ENCODE measurements around the gene ISCA1.

Gene ISCA1

GRCh38 chr9:86285261-86285660, 2.9 kb upstream of the ISCA1 start:
- no peak for DNase-seq (ENCODE audit: low spot score)

- DNase-seq (ENCODE audit: low spot score), result no peak
Measured at GRCh38 chr9:86282979-86283535, 719 bp upstream of the ISCA1 start.

GRCh38 chr9:86281593-86282076, 703 bp downstream of the ISCA1 start:
- DNase-seq (ENCODE audit: low spot score), result peak; percentile 30

GRCh38 chr9:86280580-86280979, 1.8 kb downstream of the ISCA1 start:
- DNase-seq (ENCODE audit: low spot score), result no peak

GRCh38 chr9:86279839-86280238, 2.5 kb downstream of the ISCA1 start:
- DNase-seq (ENCODE audit: low spot score), result no peak

GRCh38 chr9:86277072-86277471, 5.3 kb downstream of the ISCA1 start:
- no peak for DNase-seq (ENCODE audit: low spot score)

GRCh38 chr9:86275962-86276361, 6.4 kb downstream of the ISCA1 start:
- DNase-seq (ENCODE audit: low spot score), result no peak

- DNase-seq (ENCODE audit: low spot score), result no peak
Measured at GRCh38 chr9:86274821-86275643, 7.3 kb downstream of the ISCA1 start.

- no peak for DNase-seq (ENCODE audit: low spot score)
Measured at GRCh38 chr9:86272221-86272620, 10.1 kb downstream of the ISCA1 start.

- DNase-seq (ENCODE audit: low spot score), result no peak
Measured at GRCh38 chr9:86263876-86264275, 18.5 kb downstream of the ISCA1 start.

GRCh38 chr9:86262492-86262891, 19.8 kb downstream of the ISCA1 start:
- no peak for DNase-seq (ENCODE audit: low spot score)

- DNase-seq (ENCODE audit: low spot score), result no peak
Measured at GRCh38 chr9:86259557-86259956, 22.8 kb downstream of the ISCA1 start, which contains the start of gene C9orf153. Gene C9orf153, minus strand, starts transcription at chr9:86259657. Its CDS starts 30,054 bp downstream, at chr9:86229603.

GRCh38 chr9:86257391-86257790, 24.9 kb downstream of the ISCA1 start:
- no peak for DNase-seq (ENCODE audit: low spot score)

GRCh38 chr9:86256653-86257052, 25.7 kb downstream of the ISCA1 start:
- DNase-seq (ENCODE audit: low spot score), result no peak

GRCh38 chr9:86253577-86253976, 28.8 kb downstream of the ISCA1 start:
- no peak for DNase-seq (ENCODE audit: low spot score)

- no peak for DNase-seq (ENCODE audit: low spot score)
Measured at GRCh38 chr9:86252870-86253269, 29.5 kb downstream of the ISCA1 start.

GRCh38 chr9:86250123-86250522, 32.2 kb downstream of the ISCA1 start:
- no peak for DNase-seq (ENCODE audit: low spot score)

GRCh38 chr9:86248746-86249145, 33.6 kb downstream of the ISCA1 start:
- no peak for DNase-seq (ENCODE audit: low spot score)

- peak; percentile 28 for DNase-seq (ENCODE audit: low spot score)
Measured at GRCh38 chr9:86246752-86247161, 35.6 kb downstream of the ISCA1 start.

- no peak for DNase-seq (ENCODE audit: low spot score)
Measured at GRCh38 chr9:86242071-86242470, 40.3 kb downstream of the ISCA1 start.

GRCh38 chr9:86241216-86241615, 41.1 kb downstream of the ISCA1 start:
- no peak for DNase-seq (ENCODE audit: low spot score)

GRCh38 chr9:86238861-86239770, 43.2 kb downstream of the ISCA1 start:
- no peak for DNase-seq (ENCODE audit: low spot score)

All from iPS-NIHi11 (cell line).